SH-SY5Y (cell line): Measurements from ENCODE around the gene SORCS1.

Experiments used
- GATA2 ChIP-seq: IDR thresholded peaks from 2 replicates; pipeline ENCODE4 v1.6.1; 2011; ENCODE audit warnings: mild to moderate bottlenecking, low read depth, low read length
- GATA3 ChIP-seq: IDR thresholded peaks from 2 replicates; pipeline ENCODE4 v1.6.1; 2011; ENCODE audit warnings: low read depth, mild to moderate bottlenecking, low read length, moderate library complexity

Gene SORCS1

GRCh38 chr10:106795619-106796018, 368.9 kb downstream of the SORCS1 start:
- TF ChIP-seq GATA3 (no peak), GATA2 (no peak)

GRCh38 chr10:106793617-106794016, 370.9 kb downstream of the SORCS1 start:
- no peak for TF ChIP-seq GATA3
- TF ChIP-seq GATA2: no peak

- no peak for TF ChIP-seq GATA2
- TF ChIP-seq GATA3: no peak
Observed at GRCh38 chr10:106789623-106790022, 374.9 kb downstream of the SORCS1 start.

- TF ChIP-seq GATA2: no peak
- TF ChIP-seq GATA3: no peak
Observed at GRCh38 chr10:106788982-106789381, 375.5 kb downstream of the SORCS1 start.

GRCh38 chr10:106785528-106785927, 379.0 kb downstream of the SORCS1 start:
- TF ChIP-seq GATA3 (no peak), GATA2 (no peak)

GRCh38 chr10:106780632-106781031, 383.9 kb downstream of the SORCS1 start:
- TF ChIP-seq GATA2 (no peak), GATA3 (no peak)

- TF ChIP-seq GATA2 (no peak), GATA3 (no peak)
Observed at GRCh38 chr10:106777841-106778240, 386.7 kb downstream of the SORCS1 start.

- TF ChIP-seq GATA3: no peak
- no peak for TF ChIP-seq GATA2
Observed at GRCh38 chr10:106775127-106775526, 389.4 kb downstream of the SORCS1 start.

- TF ChIP-seq GATA3 (no peak), GATA2 (no peak)
Observed at GRCh38 chr10:106772957-106773356, 391.5 kb downstream of the SORCS1 start.

- no peak for TF ChIP-seq GATA2
- no peak for TF ChIP-seq GATA3
Observed at GRCh38 chr10:106771154-106771553, 393.4 kb downstream of the SORCS1 start.

- TF ChIP-seq GATA2: no peak
- TF ChIP-seq GATA3: no peak
Observed at GRCh38 chr10:106768204-106768603, 396.3 kb downstream of the SORCS1 start.

- TF ChIP-seq GATA2: no peak
- TF ChIP-seq GATA3: no peak
Observed at GRCh38 chr10:106765928-106766327, 398.6 kb downstream of the SORCS1 start.

- TF ChIP-seq GATA2 (no peak), GATA3 (no peak)
Observed at GRCh38 chr10:106765241-106765754, 399.2 kb downstream of the SORCS1 start.

GRCh38 chr10:106764360-106764759, 400.1 kb downstream of the SORCS1 start:
- no peak for TF ChIP-seq GATA3
- TF ChIP-seq GATA2: no peak

GRCh38 chr10:106761906-106762305, 402.6 kb downstream of the SORCS1 start:
- TF ChIP-seq GATA2: no peak
- no peak for TF ChIP-seq GATA3

- TF ChIP-seq GATA3 (no peak), GATA2 (no peak)
Observed at GRCh38 chr10:106757521-106757920, 407.0 kb downstream of the SORCS1 start.

GRCh38 chr10:106751091-106751490, 413.4 kb downstream of the SORCS1 start:
- TF ChIP-seq GATA2: no peak
- TF ChIP-seq GATA3: no peak
